PC-3 (cell line): ENCODE results near the gene STUM.

Experiments used
- EZH2 ChIP-seq: fragments of 300-600 bp; sonication (generic); IDR thresholded peaks from one replicate; pipeline ENCODE4 v1.6.1; 2017; ENCODE audit warnings: antibody characterized with exemption, mild to moderate bottlenecking, low read length; ENCODE audit not compliant: unreplicated experiment
- EZH2phosphoT487 ChIP-seq: fragments of 300-600 bp; sonication (generic); IDR thresholded peaks from 2 replicates; pipeline ENCODE4 v1.6.1; 2018; ENCODE audit warnings: mild to moderate bottlenecking, antibody characterized with exemption, low read length, borderline replicate concordance
- TF ChIP-seq, protein P1 (sequence below): fragments of 300-600 bp; sonication (generic); conservative IDR thresholded peaks from 2 replicates; pipeline ENCODE4 v1.5.1; 2017; ENCODE audit warnings: antibody characterized with exemption, low read depth, mild to moderate bottlenecking, low read length

DNA sequence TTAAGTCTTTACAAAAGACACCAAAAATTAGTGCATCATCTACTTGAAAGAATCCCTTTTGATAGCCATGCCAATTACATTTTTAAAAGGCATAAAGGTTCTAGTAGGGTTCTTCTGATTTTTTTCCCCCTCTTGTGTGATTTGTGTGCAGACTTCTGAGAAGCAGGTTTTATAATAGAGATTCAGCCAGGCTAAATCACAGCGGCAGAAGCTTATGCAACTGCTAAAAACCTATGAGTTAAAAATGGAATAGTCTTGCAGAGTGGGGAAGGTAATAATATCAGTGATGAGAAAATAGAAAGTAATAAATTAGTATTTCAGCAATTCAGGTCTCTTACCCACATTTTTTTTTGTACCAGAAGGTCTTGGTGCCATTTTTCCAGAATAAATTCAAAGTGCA, 17.7 kb downstream of the STUM start:
- TF ChIP-seq, protein P1, sequence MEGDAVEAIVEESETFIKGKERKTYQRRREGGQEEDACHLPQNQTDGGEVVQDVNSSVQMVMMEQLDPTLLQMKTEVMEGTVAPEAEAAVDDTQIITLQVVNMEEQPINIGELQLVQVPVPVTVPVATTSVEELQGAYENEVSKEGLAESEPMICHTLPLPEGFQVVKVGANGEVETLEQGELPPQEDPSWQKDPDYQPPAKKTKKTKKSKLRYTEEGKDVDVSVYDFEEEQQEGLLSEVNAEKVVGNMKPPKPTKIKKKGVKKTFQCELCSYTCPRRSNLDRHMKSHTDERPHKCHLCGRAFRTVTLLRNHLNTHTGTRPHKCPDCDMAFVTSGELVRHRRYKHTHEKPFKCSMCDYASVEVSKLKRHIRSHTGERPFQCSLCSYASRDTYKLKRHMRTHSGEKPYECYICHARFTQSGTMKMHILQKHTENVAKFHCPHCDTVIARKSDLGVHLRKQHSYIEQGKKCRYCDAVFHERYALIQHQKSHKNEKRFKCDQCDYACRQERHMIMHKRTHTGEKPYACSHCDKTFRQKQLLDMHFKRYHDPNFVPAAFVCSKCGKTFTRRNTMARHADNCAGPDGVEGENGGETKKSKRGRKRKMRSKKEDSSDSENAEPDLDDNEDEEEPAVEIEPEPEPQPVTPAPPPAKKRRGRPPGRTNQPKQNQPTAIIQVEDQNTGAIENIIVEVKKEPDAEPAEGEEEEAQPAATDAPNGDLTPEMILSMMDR = no peak
- TF ChIP-seq EZH2 (no peak), EZH2phosphoT487 (no peak)
